ENCODE measurements around the gene DKK3.

DKK3 gene

GRCh38 chr11:11981364-11981763 lies 27.1 kb downstream of the DKK3 start:
- DNase-seq = peak in 6 of 14 donors; percentile 29 to 93 (median 46)

GRCh38 chr11:11980841-11981308 lies 27.6 kb downstream of the DKK3 start:
- no peak for DNase-seq

- no peak for DNase-seq
Observed at GRCh38 chr11:11980200-11980599, 28.2 kb downstream of the DKK3 start.

GRCh38 chr11:11979488-11980117 lies 28.8 kb downstream of the DKK3 start:
- DNase-seq = no peak

GRCh38 chr11:11978792-11979487 lies 29.5 kb downstream of the DKK3 start:
- peak in 2 of 14 donors; percentile 30 to 80 for DNase-seq

GRCh38 chr11:11978098-11978637 lies 30.3 kb downstream of the DKK3 start:
- no peak for DNase-seq

GRCh38 chr11:11977206-11977938 lies 31.1 kb downstream of the DKK3 start:
- DNase-seq = peak in 3 of 14 donors; percentile 37 to 52 (median 47)

GRCh38 chr11:11976481-11977127 lies 31.8 kb downstream of the DKK3 start:
- DNase-seq = peak in 2 of 14 donors; percentile 43 to 50

- DNase-seq = peak in 1 of 14 donors; percentile 88
Observed at GRCh38 chr11:11975201-11976092, 33.0 kb downstream of the DKK3 start.

GRCh38 chr11:11973866-11974265 lies 34.6 kb downstream of the DKK3 start:
- DNase-seq = peak in 1 of 14 donors; percentile 56

GRCh38 chr11:11973361-11973800 lies 35.0 kb downstream of the DKK3 start:
- peak in 12 of 14 donors; percentile 32 to 99 (median 72) for DNase-seq

- no peak for DNase-seq
Observed at GRCh38 chr11:11972730-11973341, 35.6 kb downstream of the DKK3 start.

- no peak for DNase-seq
Observed at GRCh38 chr11:11971906-11972547, 36.4 kb downstream of the DKK3 start.

GRCh38 chr11:11970556-11970955 lies 37.9 kb downstream of the DKK3 start:
- DNase-seq = no peak

GRCh38 chr11:11969380-11970215 lies 38.8 kb downstream of the DKK3 start:
- DNase-seq = peak in 7 of 14 donors; percentile 30 to 63 (median 42)

- peak in 1 of 14 donors; percentile 90 for DNase-seq
Observed at GRCh38 chr11:11968511-11969280, 39.7 kb downstream of the DKK3 start.

GRCh38 chr11:11967669-11968510 lies 40.5 kb downstream of the DKK3 start:
- DNase-seq = no peak

All from C1 segment of cervical spinal cord (tissue), 14 donors.